HT1080 (cell line): ENCODE measurements around the gene CHCHD6. TPM values are rescaled to one million over a fixed set of nuclear protein-coding genes. Genes with fewer than 3 reads are reported as not detected.
"Not testable (repeated sequence)": the region's sequence is repeated elsewhere in the genome, so short reads cannot be mapped to it uniquely, and the experiment has no call there.

ENCODE experiments used
- DNase-seq: peaks from one replicate; pipeline ENCODE4 v3.0.0-alpha.2; 2015; ENCODE audit warnings: low read depth
- total RNA-seq: library from RNA; depleted of rRNA; stranded (reverse); fragments of >200 nt; shearing (Covaris generic); gene quantifications from 2 replicates; pipeline ENCODE4 v1.2.3, GENCODE V29; 2014

CHCHD6 gene
- total RNA-seq, 1 experiment from 2014 or later = 28.7 TPM

GRCh38 chr3:126765187-126766069 lies 61.4 kb downstream of the CHCHD6 start:
- DNase-seq = no peak

DNA sequence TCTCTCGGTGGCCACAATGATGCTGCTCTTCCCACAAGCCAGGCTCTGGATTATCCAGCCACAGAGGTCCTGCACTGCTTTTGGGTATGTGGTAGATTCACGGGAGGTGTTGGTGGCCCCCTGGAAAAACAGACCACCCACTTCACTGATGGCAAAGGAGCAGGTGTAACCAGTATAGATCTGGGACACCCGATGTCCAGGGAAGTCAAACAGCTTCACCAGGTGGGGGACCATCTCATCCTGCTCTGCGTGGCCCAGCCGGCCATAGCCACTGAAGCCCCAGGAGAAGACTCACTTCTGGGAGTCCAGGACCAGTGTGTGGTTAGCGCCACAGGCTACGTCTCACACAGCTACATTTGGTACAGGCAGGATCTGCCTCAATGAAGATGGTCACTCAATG lies 62.6 kb downstream of the CHCHD6 start:
- DNase-seq = no peak

DNA sequence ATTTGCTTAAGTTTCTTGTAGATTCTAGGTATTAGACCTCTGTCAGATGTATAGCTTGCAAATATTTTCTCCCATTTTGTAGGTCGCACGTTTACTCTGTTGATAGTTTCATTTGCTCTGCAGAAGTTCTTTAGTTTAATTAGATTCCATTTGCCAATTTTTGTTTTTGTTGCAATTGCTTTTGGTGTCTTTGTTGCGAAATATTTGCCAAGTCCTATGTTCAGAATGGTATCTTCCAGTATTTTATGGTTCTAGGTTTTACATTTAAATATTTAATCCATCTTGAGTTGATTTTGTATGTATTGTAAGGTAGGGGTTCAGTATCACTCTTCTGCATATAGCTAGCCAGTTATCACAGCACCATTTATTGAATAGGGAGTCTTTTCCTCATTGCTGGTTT lies 64.9 kb downstream of the CHCHD6 start:
- DNase-seq = no peak

DNA sequence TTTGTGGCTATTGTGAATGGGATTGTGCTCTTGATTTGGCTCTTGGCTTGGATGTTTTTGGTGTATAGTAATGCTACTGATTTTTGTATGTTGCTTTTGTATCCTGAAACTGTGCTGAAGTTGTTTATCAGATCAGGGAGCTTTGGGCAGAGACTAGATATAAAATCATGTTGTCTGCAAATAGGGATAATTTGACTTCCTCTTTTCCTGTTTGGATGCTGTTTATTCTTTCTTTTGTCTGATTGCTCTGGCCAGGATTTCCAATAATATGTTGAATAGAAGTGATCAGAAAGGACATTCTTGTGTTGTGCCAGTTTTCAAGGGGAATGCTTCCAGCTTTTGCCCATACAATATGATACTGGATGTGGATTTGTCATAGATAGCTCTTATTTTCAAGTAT lies 66.1 kb downstream of the CHCHD6 start:
- DNase-seq = no peak

DNA sequence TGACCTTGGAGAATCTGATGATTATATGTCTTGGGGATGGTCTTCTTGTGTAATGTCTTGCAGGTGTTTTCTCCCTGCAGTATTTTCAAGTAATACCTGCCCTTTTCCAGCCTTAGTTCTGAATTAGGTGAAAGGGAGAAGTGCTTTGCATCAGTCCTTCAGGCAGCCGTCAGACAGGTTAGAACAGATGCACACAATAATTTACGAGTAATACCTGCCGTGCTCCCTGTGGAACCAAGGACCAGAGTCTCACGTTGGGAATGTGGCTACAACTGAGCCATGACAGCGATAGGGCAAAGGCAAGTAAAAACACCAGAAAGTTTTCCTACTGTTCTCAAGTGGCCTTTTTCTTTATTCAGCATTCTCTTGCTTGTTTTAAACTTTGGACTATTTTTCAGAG lies 69.1 kb downstream of the CHCHD6 start:
- no peak for DNase-seq

- DNase-seq = no peak
Measured at GRCh38 chr3:126773783-126774182, 69.7 kb downstream of the CHCHD6 start.

GRCh38 chr3:126777366-126777765 lies 73.3 kb downstream of the CHCHD6 start:
- no peak for DNase-seq

- no peak for DNase-seq
Measured at GRCh38 chr3:126780666-126781065, 76.6 kb downstream of the CHCHD6 start.

DNA sequence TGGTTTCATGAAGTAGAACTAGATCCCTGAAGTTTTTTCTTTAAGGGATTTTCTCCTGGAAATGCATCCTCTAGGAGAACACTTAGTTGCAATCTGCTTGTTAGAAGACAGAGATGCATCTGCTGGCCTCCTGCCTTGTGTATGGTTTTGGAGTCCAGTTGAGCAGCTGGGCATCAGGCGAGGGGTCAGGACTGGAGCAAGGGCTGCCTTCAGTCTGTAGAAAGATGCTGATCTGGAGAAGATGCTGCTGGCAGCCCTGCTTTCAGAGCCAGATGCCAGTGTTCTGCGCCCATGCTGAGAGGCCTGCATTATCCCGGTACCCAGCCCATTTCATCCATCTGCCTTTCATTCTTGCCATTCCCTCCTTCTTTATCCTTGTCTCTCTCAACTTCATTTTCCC lies 77.4 kb downstream of the CHCHD6 start:
- no peak for DNase-seq

- DNase-seq = peak; percentile 74
Measured at GRCh38 chr3:126781889-126782491, 78.0 kb downstream of the CHCHD6 start.

- peak; percentile 98 for DNase-seq
Measured at GRCh38 chr3:126782536-126782935, 78.5 kb downstream of the CHCHD6 start.

- no peak for DNase-seq
Measured at GRCh38 chr3:126784254-126784653, 80.2 kb downstream of the CHCHD6 start.

DNA sequence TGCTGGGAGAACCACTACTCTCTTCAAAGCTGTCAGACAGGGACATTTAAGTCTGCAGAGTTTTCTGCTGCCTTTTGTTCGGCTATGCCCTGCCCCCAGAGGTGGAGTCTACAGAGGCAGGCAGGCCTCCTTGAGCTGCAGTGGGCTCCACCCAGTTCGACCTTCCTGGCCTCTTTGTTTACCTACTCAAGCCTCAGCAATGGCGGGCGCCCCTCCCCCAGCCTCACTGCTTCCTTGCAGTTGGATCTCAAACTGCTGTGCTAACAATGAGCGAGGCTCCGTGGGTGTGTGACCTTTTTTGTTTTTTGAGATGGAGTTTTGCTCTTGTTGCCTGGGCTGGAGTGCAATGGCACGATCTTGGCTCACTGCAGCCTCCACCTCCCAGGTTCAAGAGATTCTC lies 87.3 kb downstream of the CHCHD6 start:
- DNase-seq = not testable (repeated sequence)

- DNase-seq = no peak
Measured at GRCh38 chr3:126792998-126793397, 89.0 kb downstream of the CHCHD6 start.

DNA sequence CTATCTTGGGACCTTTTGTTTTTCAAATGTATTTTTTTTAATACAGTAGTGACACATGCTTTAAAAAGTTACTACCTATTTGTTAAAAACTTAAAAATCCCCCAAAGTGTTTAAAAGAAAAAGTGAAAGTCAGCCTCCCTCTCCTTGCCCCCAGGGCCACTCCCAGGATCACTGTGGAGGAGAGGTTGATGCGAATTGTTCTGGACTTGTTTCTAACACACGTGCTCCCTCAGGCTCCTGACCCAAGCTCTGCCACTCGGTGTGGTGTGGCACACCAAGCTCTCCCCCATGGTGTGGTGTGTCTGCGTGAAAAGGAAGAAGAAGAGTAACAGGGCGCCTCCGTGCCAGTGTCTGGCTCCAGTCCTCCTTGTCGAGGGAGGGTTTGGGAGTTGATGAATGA lies 93.5 kb downstream of the CHCHD6 start:
- no peak for DNase-seq

DNA sequence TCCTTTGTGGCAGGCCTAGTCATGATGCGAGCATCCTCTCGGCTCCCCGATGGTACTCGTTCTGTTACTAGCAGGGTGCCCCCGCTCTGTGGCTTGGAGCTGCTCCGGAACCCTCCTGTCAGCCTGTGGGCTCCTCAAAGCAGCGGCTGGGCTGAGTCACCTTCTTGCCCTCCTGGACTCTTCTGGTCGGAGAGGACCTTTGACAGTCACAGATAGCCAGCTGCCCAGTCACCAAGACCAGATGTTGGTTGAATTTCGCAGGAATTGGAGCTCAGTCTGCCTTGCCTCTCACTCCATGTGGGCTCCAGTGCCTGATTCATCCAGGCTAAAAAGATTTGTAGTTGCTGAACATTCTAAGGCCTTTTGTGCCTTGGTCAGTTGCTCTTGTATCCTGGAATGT lies 94.5 kb downstream of the CHCHD6 start:
- DNase-seq = peak; percentile 27

- DNase-seq = no peak
Measured at GRCh38 chr3:126799099-126799498, 95.1 kb downstream of the CHCHD6 start.

- not testable (repeated sequence) for DNase-seq
Measured at GRCh38 chr3:126801312-126801711, 97.3 kb downstream of the CHCHD6 start.

DNA sequence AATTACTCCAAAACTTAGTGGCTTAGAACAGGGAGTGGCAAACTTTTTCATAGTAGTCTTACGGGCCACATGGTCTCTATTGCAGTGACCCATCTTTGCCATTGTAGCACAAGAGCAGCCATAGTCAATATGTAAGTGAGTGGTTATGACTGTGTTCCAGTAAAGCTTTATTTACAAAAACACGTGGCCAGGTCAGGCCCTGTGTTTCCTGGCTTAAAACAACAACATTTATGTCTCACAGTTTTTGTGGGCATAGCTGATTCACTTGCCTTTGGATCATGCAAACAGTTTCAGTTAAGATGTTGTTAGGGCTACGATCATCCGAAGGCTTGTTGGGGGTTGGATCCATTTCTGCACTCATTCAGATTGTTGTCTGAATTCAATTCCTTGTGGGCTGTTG lies 103.8 kb downstream of the CHCHD6 start:
- peak; percentile 43 for DNase-seq

- no peak for DNase-seq
Measured at GRCh38 chr3:126811530-126811929, 107.5 kb downstream of the CHCHD6 start.

DNA sequence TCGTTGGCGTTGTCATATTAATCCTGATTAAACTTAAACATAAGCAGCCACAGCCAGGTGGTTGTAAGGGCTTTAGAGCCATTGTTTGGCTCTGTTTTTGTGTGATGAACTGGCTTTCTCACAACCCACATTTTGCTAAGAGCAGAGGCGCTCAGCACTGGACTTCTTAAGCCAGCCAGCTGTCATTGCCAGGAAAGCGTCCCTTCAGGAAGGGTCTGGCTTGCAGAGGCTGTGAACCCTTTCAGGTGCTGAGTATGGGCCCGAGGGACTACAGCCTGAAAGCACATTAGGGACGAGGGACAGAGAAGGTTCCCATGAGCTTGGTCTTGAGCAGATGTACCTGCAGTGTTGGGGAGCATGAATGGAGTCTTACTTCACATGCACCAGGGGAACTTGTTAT lies 112.3 kb downstream of the CHCHD6 start:
- DNase-seq = no peak

- no peak for DNase-seq
Measured at GRCh38 chr3:126816986-126817777, 113.1 kb downstream of the CHCHD6 start.
